NCI-H2196 treated with DMSO at 0.1 percent for 48 hours (cell line): ENCODE measurements around the gene NPAS2.

Source experiments
- DNase-seq: peaks from one replicate; lab custom pipeline; 2025; ENCODE audit not compliant: unreplicated experiment; lab: John Stamatoyannopoulos, UW

Gene NPAS2

DNA sequence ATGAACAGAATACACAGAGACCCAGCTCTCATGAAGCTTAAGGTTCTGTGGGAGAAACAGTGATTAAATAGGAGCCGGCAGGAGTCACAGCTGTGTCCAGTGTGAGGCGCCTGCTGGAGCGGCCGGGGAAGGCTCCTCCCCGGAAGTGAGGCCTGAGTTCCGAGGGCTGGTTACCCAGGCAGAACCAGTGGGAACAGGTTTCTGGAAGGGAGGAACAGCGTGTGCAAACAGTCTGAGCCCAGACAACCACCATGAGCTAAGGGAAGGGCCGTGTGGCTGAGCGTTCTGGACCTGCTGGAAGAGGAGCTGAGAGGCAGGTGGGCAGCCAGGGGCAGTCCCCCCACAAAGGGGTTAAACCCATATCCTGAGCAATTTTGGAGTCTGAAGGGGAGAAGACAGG, 26.0 kb upstream of the NPAS2 start:
- DNase-seq: no peak

DNA sequence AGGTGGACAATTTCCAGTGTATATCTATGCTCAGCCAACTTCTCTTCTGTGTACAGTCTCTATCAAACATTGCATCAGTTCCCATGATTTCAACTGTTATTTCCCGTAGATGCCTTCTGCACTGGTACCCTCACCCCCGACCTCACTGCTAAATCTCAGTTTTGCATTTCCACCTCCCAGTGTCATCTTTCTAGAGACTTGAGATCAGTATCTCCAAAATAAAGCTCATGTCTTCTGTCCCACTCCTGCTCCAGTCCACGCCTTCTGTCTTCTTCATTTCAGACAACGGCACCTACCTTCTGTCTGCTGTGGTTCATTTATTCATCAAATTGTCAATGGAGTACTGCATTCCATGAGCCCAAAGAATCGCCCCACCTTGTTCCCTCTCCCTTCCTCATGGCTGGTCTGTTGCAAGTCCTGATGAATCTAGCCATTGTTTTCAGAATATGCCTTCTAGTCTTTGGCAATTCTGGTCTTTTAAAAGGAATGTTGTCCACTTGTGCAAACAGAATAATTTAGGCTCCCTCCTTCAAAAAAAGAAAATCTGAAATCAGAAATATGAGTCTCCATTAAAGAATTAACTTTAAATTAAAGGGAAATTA, 23.3 kb upstream of the NPAS2 start:
- no peak for DNase-seq

DNA sequence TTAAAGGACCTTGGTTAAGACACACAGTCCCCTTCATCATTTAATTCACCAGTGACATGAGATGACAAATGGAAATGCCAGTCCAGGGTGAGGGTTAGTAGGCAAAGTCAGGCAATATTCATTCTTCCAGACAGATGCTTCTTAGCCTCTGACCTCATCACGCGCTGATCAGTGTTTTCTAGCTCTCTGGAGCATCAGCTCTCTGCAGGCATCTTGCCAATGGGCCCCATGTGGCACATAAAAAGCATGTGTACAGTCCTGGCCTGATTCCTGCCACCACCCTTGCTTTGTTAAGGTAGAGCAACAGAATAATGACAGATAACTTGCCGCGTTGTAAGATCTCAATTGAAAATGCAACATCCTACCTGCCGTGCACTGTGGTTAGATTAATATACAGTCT, 20.3 kb upstream of the NPAS2 start:
- DNase-seq: no peak

DNA sequence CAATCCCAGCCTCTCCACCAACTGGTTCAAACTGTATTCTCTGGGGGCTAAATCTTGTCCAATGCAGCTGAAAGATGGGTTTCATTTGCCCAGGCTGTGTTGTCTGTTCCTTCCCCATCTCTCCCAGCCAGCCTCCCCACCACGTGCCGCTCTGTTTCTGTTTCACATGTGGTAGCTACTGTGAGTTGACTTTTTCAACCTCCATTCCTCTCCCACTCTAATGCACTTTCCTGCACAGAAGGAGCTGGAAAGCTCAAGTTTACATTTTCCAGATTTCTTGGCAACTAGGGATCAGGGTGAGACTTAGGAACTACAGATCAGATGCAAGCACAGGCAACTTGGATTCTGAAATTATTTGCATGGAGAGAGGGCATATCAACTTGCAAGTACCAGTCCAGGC, 19.0 kb upstream of the NPAS2 start:
- no peak for DNase-seq

- DNase-seq: no peak
Measured at GRCh38 chr2:100801402-100801801, 18.5 kb upstream of the NPAS2 start.

DNA sequence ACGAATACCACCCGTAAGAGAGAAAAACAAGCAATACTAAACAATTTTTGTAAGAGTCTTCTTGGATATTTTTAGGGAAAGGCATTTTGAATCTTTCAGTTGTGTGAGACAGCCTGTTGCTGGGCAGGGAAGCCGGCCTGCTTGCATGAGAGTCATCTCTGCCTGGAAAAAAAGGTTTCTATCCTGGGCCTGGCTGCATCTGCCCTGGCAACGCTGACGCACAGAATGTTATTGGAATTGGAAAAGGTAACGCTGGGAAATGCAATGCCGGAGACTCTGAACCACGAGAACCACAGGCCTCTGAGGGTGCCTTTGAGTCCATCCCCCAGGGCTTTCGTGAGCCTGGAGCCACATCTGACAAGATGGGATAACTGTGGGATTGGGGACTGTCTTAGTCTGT, 17.9 kb upstream of the NPAS2 start:
- no peak for DNase-seq

DNA sequence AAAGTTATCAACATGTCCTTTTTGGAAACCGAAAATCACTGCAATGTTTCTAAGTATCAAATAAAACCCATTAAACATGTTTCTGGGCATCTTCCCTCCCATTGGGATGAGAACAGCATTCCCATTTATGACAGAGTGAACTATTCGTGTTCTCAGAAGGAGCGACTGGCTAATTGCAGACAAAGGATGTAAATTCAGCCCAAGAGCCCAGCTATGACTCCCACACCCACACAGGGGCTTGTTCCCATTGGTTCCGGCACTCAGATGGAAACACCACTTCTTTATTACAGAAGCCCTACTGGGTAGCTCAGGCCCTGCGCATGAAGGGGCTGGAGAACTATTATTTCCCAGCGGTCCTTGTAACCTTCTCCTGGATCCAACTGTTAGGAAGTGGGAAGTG, 16.6 kb upstream of the NPAS2 start:
- no peak for DNase-seq

- no peak for DNase-seq
Measured at GRCh38 chr2:100806550-100806949, 13.4 kb upstream of the NPAS2 start.

DNA sequence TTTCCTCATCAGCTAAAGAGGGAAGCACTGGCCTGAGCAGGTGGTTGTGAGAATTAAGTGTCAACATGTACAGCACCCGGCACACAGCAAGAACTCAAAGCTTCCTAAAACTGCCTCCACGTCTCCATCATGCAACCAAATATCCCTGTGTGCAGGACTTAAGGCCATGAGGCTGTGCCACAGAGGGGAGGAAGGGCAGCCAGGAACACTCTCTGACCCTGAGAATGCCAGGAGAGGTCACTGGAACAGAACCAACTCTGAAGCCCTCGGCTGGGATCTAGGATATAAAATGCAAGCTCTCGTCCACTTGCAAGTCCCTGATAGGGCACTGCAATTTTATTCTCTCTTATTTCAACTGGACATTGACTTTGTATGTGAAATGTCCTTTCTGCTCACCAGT, 12.2 kb upstream of the NPAS2 start:
- no peak for DNase-seq

DNA sequence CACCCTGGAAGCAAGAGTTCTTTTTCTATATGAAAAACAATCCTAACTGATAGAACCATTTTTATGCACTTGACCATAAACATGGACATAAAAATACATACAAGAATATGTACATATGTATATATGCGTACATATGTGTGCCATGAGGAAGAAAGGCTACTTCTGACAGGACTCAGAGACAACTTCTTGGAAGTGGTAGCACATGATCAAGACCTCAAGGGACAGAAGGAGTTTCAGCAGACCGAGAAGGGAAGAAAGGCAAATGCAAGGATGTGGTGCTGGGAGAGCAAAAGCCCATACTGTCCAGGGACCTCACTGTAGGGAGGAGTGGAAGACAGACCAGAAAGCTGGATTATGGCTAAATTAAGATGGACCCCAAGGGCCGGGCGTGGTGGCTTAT, 11.4 kb upstream of the NPAS2 start:
- no peak for DNase-seq

DNA sequence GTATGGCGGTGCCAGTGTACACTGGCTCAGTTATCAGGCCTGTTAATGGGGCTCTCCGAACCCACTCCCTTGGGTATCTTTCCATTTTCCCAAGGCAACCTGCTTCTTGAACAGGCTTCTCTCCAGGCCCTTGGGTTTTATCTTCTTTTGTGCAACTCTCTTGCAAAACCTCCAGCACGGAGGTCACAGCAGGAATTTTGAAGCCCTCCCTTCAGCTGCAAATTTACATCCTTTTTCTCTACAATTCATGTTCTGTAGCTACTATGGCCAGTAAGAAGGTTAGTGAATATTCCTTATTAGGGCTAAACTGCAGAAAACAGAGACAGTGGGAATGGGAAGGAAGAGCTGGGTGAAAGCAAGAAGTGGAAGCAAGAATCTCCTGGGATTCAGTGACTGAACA, 10.4 kb upstream of the NPAS2 start:
- no peak for DNase-seq

GRCh38 chr2:100810603-100811145, 9.3 kb upstream of the NPAS2 start:
- DNase-seq: no peak

DNA sequence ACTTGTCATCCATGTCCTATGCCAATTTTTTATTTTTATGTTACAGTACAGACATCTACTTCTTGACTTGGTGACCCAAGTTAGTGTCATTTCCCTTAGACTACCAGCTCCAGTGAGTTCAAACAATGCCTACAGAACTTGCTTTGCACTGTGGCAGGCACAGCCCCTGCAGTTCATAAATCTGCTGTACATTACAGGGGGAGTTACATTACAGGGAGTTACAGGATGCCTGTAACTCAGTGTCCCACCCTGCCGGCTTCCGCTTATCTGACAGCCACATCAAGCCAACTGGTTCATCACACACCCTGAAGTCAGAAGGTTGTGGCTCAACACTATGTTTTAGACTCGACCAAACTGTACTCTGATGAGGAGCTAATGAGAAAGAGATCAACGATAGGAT, 7.8 kb upstream of the NPAS2 start:
- DNase-seq: no peak

GRCh38 chr2:100812573-100812972, 7.4 kb upstream of the NPAS2 start:
- DNase-seq: no peak

GRCh38 chr2:100813527-100813926, 6.4 kb upstream of the NPAS2 start:
- DNase-seq: no peak

DNA sequence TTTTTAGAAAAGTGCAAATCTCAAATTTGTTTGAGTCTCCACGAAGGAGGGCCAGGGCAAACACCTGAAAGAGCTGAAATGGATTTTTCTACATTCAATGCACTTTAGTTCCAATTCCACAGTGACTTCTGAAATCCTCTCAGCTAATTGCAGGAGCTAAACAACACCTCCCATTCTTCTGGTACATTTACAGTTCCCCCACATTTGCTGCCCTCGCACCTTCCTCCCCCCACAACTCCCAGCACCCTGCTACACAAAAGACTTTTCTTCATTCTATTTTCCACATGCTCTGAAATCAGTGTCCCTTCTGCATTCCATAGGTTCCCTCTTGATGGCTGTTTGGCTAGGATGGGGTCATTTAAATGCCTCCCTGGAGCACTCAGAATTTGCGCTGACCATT, 5.9 kb upstream of the NPAS2 start:
- DNase-seq: no peak

DNA sequence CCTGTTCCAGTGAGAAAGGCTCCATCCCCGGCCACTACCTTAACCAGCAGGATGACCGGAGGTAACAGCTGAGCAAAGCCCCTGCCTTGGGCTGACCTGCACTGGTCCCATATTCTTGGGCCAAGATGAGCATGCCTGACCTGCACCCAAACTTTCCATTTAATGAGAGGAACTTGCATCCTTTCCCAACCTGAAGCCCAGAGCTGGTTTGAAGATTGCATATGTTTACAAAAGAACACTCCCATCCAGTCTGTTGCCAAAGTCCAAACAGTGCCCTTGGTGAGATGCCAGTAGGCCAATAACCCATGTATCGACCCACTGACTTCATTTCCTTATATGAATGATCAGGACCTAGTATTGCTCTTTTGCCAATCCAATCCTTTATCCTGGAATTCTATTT, 5.5 kb upstream of the NPAS2 start:
- no peak for DNase-seq

DNA sequence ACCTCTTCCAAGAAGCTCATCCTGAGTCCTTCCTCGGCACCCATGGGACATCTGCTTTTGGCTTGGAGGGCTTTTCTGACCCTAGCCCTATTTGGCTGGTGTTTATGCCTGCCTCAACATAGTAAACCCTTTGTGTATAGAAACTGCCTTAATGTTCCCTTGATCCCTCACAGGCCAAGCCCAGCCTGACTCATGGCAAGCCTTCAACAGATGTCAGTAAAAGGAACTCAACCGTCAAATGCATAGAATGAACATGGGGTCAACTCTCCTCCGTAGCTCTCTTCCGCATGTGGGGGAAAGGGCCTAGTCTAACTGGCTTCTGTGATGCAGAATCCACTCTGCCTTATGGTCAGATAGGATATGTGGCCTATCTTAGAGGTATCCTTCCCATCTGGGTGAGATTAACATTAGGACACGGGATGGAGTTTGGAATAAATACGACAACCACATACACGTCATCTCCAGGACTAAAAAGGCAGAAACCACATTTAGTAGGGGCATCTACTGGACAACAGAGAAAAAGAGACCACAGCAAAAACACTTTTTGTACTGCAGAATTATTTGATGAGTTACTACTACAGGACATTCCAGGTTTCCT, 2.5 kb upstream of the NPAS2 start:
- no peak for DNase-seq

DNA sequence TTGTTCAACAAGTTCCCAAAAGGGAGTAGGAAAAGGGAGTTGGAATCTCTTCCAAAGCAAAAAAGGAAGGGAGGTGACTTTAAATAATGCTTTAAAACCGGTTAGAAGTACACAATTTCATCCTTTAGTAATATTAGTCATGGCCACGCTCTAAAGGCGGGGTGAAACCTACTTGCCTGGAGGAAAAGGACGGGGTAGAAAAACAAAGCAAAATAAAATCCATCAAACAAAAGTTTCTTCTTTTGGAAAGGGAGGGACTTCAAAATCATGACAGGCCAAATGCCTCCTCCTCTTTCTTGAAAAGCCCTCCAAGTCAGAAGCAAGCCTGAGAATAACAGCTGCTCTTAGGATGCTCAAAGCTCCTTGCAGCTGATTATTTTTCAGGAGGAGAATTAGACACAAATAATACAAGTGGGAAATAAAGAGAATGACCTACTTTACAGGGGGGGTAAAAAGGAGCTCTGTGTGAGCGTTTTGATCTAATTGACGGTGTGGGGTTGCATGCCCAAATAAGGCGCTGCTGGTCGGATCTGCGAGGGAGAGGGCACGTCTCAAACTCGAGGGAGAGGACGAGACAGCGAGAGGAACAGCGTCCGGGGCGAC, 1.8 kb upstream of the NPAS2 start:
- no peak for DNase-seq

DNA sequence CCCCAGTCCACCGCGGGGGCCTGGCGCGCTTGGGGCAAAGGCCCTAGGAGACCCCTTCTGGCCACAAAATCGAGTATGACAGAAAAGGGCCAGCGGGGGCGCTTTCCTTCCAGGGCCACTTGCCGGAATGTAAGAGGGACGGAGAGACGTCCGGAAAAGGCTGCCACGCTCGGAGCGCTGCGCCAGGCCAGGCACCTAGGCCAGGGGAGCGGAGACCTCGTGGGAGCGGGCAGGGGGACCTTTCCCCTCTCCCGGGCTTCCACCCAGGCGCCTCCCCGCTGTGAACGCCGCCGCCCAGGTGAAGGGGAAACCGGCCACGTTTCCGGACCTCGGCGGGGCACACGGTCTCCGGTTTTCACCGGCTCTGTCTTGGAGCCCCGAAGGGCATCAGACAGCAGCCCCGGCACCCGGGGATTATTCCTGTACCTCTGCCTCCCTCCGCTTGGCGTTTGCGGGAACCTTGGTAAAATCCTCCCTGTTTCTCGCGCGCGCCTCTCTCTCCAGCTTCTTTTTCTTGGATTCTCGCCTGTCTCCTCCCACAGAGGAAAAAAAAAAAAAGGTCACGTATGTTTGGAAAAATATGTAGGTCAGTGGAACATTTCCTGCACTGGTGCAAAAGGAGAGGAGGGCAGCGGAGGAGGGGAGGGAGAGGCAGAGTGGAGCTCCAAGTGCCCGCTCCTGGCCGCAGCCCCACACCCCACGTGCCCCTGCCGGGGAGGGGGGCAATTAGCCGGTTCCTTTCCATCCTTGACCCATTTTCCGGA, 1.2 kb upstream of the NPAS2 start:
- DNase-seq: no peak

DNA sequence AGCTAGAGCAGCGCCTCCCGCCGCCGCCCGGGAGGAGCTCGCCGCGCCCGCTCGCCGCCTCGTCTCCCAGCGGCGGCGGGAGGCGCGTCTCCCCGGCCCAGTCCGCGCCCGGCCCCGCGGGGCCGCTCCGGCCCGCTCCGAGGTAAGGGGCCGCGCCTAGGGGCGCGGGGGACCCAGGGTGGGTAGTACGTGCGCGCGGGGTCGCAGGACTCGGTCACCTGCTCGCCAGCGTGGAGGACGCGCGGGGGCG, 259 bp downstream of the NPAS2 start:
- no peak for DNase-seq

GRCh38 chr2:100820523-100821254, 750 bp downstream of the NPAS2 start:
- no peak for DNase-seq
